Spinal cord (tissue), 10 donors: ENCODE data around the gene LILRA5. TPM values are rescaled to one million over a fixed set of nuclear protein-coding genes. Genes with fewer than 3 reads are reported as not detected.
"Not testable (repeated sequence)": the region's sequence is repeated elsewhere in the genome, so short reads cannot be mapped to it uniquely, and the experiment has no call there.

Source experiments
- DNase-seq, 6 donors: peaks; one replicate each; pipeline versions ENCODE4 v3.0.0 to v3.0.0-alpha.2; 2013 to 2015; ENCODE audit warnings: low spot score in 6 of 6, low read depth in 4 of 6
- H3K27ac ChIP-seq: one replicate; pipeline ENCODE4 v1.5.1; 2013; ENCODE audit warnings: low read depth, low read length, control low read depth
- H3K27me3 ChIP-seq: one replicate; pipeline ENCODE4 v1.6.1; 2013; ENCODE audit warnings: low read length; ENCODE audit not compliant: control insufficient read depth, insufficient read depth
- H3K36me3 ChIP-seq: one replicate; pipeline ENCODE4 v1.6.1; 2013; ENCODE audit warnings: low read length; ENCODE audit not compliant: control insufficient read depth, insufficient read depth
- H3K4me1 ChIP-seq: one replicate; pipeline ENCODE4 v1.6.1; 2013; ENCODE audit warnings: low read length; ENCODE audit not compliant: control insufficient read depth, insufficient read depth
- H3K4me3 ChIP-seq: one replicate; pipeline ENCODE4 v1.5.1; 2013; ENCODE audit warnings: low read depth, low read length, control low read depth
- H3K9me3 ChIP-seq: one replicate; pipeline ENCODE4 v1.6.1; 2013; ENCODE audit warnings: low read length; ENCODE audit not compliant: control insufficient read depth, insufficient read depth
- WGBS: methylation state at CpG from one replicate; pipeline ENCODE4 v1.1.5; 2013; ENCODE audit warnings: missing lambda C conversion rate; ENCODE audit not compliant: insufficient coverage; 5-methylcytosine and 5-hydroxymethylcytosine counted together
- polyA plus RNA-seq, 2 donors: library from polyadenylated mRNA; unstranded; fragments of 120-200 nt; gene quantifications; one replicate each; pipeline ENCODE4 v1.2.1, GENCODE V29; 2013; ENCODE audit not compliant: insufficient read length in 2 of 2
- total RNA-seq, 2 donors: library from RNA; depleted of rRNA in 1 of 2; stranded (reverse); fragments of 120-200 nt in 1 of 2; fragments of >200 nt in 1 of 2; gene quantifications; one replicate each; pipeline versions ENCODE4 v1.2.3 to v1.2.4, GENCODE V29; 2013 to 2014
- donor health status: healthy.

The LILRA5 gene
- total and polyA plus RNA-seq, 4 donors, result 0.50 to 3.2 (median 0.54) TPM; not detected in 1

- H3K4me1 ChIP-seq, result no peaks in the 10 kb centered on the region
- H3K4me3 ChIP-seq, result no peak overlapping the region
These were observed 22.2 kb upstream of the LILRA5 start for GRCh38 chr19:54335164-54335563.

GRCh38 chr19:54333586-54334298, 20.8 kb upstream of the LILRA5 start:
- Histone ChIP-seq H3K4me1 (no peaks in the 10 kb centered on the region), H3K36me3 (no peaks in the 10 kb centered on the region), H3K27ac (no peak overlapping the region), H3K9me3 (no peaks in the 10 kb centered on the region), H3K4me3 (no peak overlapping the region), H3K27me3 (no peaks in the 10 kb centered on the region)
- 69% methylated on average over 2 of the region's 3 CpGs for WGBS
- DNase-seq, result no peak

More at GRCh38 chr19:54335164-54335563, 22.2 kb upstream of the LILRA5 start:
- WGBS, result 60% methylated on average over 1 of the region's 5 CpGs
- DNase-seq, result no peak
- Histone ChIP-seq H3K27me3 (no peaks in the 10 kb centered on the region), H3K9me3 (no peaks in the 10 kb centered on the region), H3K36me3 (no peaks in the 10 kb centered on the region), H3K27ac (no peak overlapping the region)

DNA sequence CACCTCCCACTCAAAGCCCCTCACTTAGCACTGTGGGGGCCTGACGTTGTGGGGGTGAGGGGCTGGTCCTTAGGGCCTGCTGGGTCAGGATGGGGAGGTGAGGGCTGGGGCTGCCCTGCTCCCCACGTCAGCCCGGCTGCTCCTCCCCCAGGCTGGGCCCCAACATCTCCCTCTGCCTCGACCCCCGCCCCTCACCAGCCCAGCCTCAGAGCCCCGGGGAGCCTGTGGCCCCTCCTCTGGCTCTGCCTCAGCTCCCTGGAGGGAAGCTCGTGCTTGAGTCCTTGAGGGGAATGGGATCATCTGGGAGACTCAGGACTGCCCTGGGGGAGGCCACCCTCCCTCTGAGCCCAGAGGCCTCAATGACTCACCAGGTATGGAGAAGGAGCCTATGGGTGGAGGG, 19.2 kb upstream of the LILRA5 start:
- 60% methylated on average over 6 of the region's 7 CpGs for WGBS
- Histone ChIP-seq H3K27ac (no peak overlapping the region), H3K4me1 (no peaks in the 10 kb centered on the region), H3K27me3 (no peaks in the 10 kb centered on the region), H3K4me3 (no peak overlapping the region), H3K36me3 (no peaks in the 10 kb centered on the region), H3K9me3 (no peaks in the 10 kb centered on the region)
- DNase-seq, result no peak

GRCh38 chr19:54331626-54332025, 18.7 kb upstream of the LILRA5 start:
- Histone ChIP-seq H3K27ac (no peak overlapping the region), H3K36me3 (no peaks in the 10 kb centered on the region), H3K4me1 (no peaks in the 10 kb centered on the region), H3K9me3 (no peaks in the 10 kb centered on the region), H3K4me3 (no peak overlapping the region), H3K27me3 (no peaks in the 10 kb centered on the region)
- no peak for DNase-seq
- WGBS, result 87% methylated on average over 6 of the region's 7 CpGs

GRCh38 chr19:54329476-54330165, 16.7 kb upstream of the LILRA5 start:
- 75% methylated on average over 8 of the region's 14 CpGs for WGBS
- H3K4me1 ChIP-seq, result no peaks in the 10 kb centered on the region
- no peaks in the 10 kb centered on the region for H3K36me3 ChIP-seq
- no peaks in the 10 kb centered on the region for H3K9me3 ChIP-seq
- H3K27ac ChIP-seq, result no peak overlapping the region
- no peaks in the 10 kb centered on the region for H3K27me3 ChIP-seq
- H3K4me3 ChIP-seq, result no peak overlapping the region
- DNase-seq, result no peak

- not testable (repeated sequence) for H3K27ac ChIP-seq, H3K36me3 ChIP-seq, H3K4me1 ChIP-seq, H3K9me3 ChIP-seq, H3K27me3 ChIP-seq, H3K4me3 ChIP-seq, DNase-seq
- 80% methylated on average over 1 of the region's 5 CpGs for WGBS
These were observed 15.8 kb upstream of the LILRA5 start for GRCh38 chr19:54328781-54329180.

DNA sequence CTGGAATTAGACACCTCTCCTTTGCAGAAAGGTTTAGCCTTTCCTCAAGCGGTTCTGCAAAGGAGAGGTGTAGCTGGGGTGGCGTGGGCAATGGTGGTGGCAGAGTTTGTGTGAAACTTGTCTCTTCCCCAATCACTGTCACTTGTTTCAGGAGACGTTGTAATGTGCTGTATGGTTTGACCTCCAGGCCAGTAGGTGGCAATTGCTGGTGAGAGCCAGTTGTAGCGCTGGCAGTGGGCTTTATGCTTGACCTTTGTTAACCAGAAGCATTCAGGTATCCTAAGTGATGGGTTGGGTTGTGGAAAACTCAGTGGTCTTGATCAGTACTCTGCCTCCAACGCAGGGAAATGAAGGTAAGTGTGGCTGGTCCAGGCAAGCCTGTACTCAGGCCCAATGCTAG, 12.7 kb upstream of the LILRA5 start:
- WGBS, result 73% methylated on average over 3 of the region's 5 CpGs
- no peak for DNase-seq
- H3K4me1 ChIP-seq, result no peaks in the 10 kb centered on the region
- H3K4me3 ChIP-seq, result no peak overlapping the region
- no peaks in the 10 kb centered on the region for H3K9me3 ChIP-seq
- no peaks in the 10 kb centered on the region for H3K36me3 ChIP-seq
- peaks cover 3% of the 10 kb centered on the region for H3K27me3 ChIP-seq
- H3K27ac ChIP-seq, result no peak overlapping the region

DNA sequence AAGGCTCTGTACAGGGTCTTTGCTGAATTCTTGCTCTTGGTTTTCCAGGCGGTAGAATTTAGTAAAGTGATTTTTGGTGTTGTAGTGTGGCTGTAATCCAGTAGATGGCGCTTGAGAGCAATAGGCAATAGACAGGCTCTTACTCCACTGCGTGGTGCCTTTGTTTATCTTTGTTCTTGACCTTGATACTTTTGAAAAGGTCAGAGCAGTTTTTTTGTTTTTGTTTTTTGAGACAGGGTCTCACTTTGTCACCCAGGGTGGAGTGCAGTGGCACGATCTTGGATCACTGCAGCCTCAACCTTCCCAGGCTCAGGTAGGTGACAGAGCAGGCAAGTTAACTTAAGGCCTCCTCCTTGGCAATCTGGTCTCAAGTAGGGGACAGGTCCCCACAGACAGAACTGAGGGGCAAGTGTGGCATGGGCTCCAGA, 12.2 kb upstream of the LILRA5 start:
- DNase-seq, result peak; percentile 12 to 77 (median 28)
- peaks cover 3% of the 10 kb centered on the region for H3K27me3 ChIP-seq
- no peak overlapping the region for H3K27ac ChIP-seq
- no peaks in the 10 kb centered on the region for H3K9me3 ChIP-seq
- no peaks in the 10 kb centered on the region for H3K36me3 ChIP-seq
- no peak overlapping the region for H3K4me3 ChIP-seq
- no peaks in the 10 kb centered on the region for H3K4me1 ChIP-seq
- 3% methylated on average over 4 of the region's 4 CpGs for WGBS

DNA sequence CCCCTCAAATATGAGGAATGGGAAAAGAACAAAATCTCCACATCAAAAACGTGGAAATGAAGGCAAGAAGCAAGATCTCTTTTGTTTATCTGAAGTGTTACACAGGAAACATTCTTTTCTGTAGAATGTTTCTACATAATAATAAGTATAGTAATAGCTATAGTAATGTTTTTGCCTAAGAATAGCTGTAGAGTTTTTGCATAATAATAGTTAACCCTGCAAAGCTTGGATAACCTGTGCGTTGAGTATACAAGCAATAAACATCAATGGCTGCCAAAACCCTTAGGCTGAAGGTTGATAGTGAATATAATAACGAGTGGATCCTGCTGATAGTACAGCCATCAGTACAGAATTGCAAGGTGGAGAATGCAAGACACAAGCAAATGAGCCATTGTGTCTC, 11.1 kb upstream of the LILRA5 start:
- WGBS, result 20% methylated on average over 2 of the region's 3 CpGs

DNA sequence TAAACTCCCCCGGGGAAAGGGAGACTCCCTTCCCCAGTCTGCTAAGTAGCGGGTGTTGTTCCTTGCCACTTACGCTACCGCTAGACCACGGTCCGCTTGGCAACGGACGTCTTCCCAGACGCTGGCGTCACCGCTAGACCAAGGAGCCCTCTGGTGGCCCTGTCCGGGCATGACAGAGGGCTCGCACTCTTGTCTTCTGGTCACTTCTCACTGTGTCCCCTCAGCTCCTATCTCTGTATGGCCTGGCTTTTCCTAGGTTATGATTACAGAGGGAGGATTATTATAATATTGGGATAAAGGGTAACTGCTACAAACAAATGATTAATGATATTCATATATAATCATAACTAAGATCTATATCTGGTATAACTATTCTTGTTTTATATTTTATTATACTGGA, 10.0 kb upstream of the LILRA5 start:
- H3K27ac ChIP-seq, H3K4me3 ChIP-seq, H3K9me3 ChIP-seq, H3K27me3 ChIP-seq, DNase-seq, H3K4me1 ChIP-seq, H3K36me3 ChIP-seq: not testable (repeated sequence)
- WGBS, result no CpG with 5 or more reads among the region's 13 CpGs

More for the DNA sequence above, 11.1 kb upstream of the LILRA5 start:
- Histone ChIP-seq H3K27ac (no peak overlapping the region), H3K27me3 (peaks cover 3% of the 10 kb centered on the region), H3K9me3 (no peaks in the 10 kb centered on the region), H3K4me3 (no peak overlapping the region), H3K4me1 (no peaks in the 10 kb centered on the region), H3K36me3 (no peaks in the 10 kb centered on the region)
- DNase-seq, result no peak
